Kidney capillary endothelial cell (primary cell): ENCODE measurements around the gene TTBK1.

Source experiments
- DNase-seq: peaks from one replicate; pipeline ENCODE4 v3.0.0-alpha.2; 2018; ENCODE audit warnings: low spot score

Gene TTBK1

DNA sequence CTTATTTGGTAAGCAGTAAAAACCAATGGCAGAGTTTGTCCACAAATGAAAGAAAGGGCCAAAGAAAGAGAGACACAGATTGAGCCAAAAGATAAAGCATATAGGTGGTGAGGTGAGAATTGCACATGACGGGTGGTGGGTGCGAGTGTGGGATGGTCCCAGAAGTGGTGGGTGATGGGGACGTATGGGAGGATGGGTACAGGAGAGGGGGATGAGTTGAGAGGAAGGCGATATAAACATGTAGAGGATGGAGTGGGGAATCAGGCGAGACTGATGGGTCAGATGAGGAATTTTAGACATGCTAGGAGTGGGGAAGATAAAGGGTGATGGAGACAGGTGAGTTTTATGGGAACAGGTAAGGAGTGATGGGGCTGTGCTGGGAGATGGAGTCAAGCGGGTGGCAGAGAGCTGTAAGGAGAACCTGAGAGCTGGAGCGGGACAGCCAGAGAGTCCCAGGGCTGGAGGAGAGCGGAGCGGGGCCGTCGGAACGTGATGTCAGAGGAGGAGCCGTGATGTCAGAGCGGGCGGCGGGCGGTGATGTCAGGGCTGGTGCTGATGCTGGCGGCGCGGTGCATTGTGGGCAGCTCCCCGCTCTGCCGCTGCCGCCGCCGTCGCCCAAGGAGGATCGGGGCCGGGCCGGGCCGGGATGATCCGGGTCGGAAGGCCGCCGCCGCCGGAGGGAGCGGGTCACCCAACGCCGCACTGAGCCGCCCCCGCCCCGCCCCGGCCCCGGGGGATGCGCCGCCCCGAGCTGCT lies at the start of gene TTBK1:
Gene TTBK1 (plus strand): TSS at position 574 of the 756 bp plus-strand sequence. CDS start 3,180 bp downstream, outside the sequence.
- DNase-seq = no peak

DNA sequence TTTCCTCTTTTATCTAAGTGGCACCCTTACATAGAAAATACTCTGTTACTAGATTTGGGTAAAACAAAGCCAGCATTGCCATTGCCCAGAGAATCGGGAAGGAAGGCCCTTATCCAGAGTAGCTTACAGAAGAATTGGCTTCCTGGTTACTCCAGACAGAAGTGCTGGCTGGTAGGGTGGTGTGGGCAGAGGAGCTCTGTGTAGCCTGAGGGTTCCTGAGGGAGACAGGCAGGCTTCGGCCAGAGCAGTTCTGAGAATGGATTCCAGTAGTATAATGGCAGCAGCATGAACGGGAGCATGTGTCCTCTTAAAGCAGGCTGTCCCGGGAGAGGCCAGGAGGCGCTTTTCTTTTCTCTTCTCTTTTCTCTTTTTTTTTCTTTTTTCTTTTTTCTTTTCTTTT lies 49.4 kb upstream of the TTBK1 start:
- DNase-seq = no peak

DNA sequence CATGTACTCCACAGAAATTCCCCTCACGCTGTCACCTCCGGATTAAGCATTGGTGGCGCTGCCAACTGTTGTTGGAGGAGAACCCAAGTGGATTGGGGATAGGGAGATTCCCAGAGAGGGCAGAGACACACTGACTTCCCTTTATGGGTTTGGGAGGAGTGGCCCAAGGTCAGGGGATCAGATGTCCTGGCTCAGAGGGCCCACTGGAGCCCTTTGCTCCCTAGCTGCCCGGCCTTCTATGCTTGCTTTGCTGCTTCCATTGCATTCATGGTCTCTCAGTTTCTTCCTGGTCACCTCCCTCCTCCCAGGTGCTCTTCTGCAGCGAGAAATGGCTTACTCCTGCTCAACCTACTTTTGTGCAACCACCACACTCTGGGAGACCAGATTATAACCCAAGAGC lies 46.9 kb upstream of the TTBK1 start:
- DNase-seq = no peak

- no peak for DNase-seq
Observed at GRCh38 chr6:43199912-43200311, 43.4 kb upstream of the TTBK1 start.

GRCh38 chr6:43200541-43200940 lies 42.7 kb upstream of the TTBK1 start:
- DNase-seq = no peak

- DNase-seq = no peak
Observed at GRCh38 chr6:43202451-43202850, 40.8 kb upstream of the TTBK1 start.

DNA sequence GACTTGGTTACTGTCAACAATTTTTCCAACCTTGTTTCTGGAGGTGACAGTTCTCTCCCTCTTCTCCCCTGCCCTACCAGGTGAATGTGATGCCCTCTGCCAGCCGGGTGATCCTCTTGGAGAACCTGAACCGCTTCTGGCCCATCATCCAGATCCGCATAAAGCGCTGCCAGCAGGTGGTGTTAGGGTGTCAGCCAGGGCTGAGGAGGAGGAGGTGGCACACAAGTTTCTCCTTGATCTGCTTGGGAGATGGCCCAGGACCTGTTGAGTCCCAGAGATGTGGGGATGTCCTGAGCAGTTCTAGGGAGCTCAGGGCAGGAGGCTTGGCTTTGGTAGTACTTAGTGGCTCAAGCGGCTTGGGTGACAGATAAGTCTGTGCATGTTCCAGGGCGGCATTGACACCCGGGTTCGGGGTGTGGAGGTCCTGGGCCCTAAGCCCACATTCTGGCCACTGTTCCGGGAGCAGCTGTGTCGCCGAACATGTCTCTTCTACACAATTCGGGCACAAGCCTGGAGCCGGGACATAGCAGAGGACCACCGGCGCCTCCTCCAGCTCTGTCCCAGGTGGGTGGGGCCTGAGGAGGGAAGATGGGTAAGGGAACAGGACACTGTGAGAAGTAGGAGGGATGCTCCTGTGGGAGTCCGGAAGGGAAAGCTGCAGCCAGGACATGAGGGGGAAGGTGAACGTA lies 40.1 kb upstream of the TTBK1 start:
- no peak for DNase-seq

GRCh38 chr6:43203718-43204095 lies 39.6 kb upstream of the TTBK1 start:
- DNase-seq = no peak

DNA sequence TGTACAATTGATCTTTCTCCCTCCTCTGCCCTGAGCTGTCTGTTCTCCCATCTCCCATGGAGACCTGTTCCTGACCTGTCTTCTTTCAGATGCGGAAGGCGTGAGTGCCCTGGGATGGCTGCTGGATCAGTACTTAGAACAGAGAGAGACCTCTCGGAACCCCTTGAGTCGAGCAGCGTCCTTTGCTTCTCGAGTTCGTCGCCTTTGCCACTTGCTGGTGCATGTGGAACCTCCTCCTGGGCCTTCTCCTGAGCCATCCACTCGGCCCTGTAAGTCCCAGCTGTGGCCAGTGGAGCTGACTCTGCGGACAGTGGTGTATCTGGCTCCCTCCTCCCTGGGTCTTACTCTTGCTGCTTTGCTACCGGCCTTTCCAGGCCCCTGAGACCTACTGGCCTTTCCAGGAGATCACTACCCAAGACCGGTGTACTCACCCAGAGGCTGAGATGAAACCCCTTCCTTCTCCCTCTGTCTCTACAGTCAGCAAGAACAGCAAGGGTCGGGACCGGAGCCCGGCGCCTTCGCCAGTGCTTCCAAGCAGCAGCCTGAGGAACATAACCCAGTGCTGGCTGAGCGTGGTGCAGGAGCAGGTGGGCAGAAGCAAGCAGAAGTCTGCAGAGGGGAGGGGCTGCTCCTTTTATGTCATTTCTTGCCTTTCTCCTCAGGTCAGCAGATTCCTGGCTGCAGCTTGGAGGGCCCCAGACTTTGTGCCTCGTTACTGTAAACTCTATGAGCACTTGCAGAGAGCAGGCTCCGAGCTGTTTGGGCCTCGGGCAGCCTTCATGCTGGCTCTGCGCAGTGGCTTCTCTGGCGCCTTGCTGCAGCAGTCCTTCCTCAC lies 38.8 kb upstream of the TTBK1 start:
- no peak for DNase-seq

- DNase-seq = no peak
Observed at GRCh38 chr6:43205849-43206248, 37.4 kb upstream of the TTBK1 start.

- no peak for DNase-seq
Observed at GRCh38 chr6:43207286-43207685, 36.0 kb upstream of the TTBK1 start.

DNA sequence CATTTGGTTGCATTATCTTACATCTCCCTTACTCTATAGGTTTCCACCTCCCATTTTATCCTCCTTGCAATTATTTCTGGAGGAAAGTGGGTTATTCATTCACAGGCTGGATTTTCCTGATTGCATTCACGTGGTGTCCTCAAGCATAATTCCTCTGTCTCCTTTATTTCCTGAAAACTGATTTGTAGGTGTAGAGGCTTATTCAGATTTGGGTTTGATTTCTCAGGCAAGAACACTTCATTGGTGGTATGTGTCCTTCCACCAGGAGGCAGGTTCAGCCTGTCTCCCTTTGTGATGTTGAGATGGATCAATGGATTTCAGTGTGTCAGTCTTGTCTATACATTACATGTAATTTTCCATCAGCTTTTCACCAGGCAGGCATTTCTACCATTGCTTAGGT lies 31.3 kb upstream of the TTBK1 start:
- DNase-seq = no peak

GRCh38 chr6:43213431-43213830 lies 29.9 kb upstream of the TTBK1 start:
- DNase-seq = no peak

DNA sequence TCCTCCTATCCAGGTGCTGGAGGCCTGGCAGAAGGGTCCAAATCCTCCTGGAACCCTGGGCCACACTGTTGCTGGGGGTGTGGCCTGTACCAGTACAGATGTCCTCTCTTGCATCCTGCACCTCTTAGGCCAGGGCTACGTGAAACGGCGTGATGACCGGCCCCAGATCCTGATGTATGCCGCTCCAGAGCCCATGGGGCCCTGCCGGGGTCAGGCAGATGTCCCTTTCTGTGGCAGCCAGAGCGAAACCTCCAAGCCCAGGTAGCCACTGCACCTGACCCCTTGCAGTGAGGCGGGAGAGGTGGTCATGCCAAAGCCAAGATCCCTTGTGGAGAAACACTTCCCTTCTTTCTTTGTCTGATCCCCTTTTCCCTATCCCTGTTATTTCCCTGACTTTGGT lies 28.2 kb upstream of the TTBK1 start:
- DNase-seq = no peak

- DNase-seq = no peak
Observed at GRCh38 chr6:43216200-43216599, 27.1 kb upstream of the TTBK1 start.

DNA sequence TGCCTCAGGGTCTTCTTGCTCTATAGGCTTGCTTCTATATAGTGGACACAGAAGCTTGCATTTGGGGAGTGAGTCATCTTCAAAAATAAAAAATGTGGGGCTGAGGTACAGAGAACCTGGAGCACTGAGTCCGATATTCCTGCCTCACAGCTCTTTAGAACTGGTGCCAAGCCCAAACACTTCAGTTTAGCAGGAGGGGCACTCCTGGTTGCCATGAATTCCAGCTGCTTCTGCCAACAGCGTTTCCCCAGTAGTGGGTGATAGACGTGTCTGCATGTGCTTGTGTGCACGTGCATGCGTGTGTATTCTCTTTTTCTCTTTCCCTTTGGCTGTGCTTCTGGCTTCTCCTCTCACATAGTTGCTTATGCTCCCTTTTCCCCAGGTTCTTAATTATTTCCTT lies 25.9 kb upstream of the TTBK1 start:
- no peak for DNase-seq

GRCh38 chr6:43219119-43219518 lies 24.2 kb upstream of the TTBK1 start:
- no peak for DNase-seq

GRCh38 chr6:43219814-43220213 lies 23.5 kb upstream of the TTBK1 start:
- no peak for DNase-seq

DNA sequence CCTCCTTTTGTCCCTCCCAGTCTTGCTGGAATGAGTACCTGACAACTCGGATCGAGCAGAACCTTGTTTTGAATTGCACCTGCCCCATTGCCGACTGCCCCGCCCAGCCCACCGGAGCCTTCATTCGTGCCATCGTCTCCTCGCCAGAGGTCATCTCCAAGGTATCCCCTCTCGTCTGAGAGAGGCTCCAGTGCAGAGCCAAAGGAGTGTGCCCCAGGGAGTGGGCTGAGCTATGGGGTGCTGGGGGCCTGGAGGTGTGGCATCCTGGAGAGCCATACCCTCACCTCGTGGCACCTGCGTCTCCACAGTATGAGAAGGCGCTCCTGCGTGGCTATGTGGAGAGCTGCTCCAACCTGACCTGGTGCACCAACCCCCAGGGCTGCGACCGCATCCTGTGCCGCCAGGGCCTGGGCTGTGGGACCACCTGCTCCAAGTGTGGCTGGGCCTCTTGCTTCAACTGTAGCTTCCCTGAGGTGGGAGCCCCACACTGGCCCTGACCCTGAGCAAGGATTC lies 22.8 kb upstream of the TTBK1 start:
- no peak for DNase-seq

DNA sequence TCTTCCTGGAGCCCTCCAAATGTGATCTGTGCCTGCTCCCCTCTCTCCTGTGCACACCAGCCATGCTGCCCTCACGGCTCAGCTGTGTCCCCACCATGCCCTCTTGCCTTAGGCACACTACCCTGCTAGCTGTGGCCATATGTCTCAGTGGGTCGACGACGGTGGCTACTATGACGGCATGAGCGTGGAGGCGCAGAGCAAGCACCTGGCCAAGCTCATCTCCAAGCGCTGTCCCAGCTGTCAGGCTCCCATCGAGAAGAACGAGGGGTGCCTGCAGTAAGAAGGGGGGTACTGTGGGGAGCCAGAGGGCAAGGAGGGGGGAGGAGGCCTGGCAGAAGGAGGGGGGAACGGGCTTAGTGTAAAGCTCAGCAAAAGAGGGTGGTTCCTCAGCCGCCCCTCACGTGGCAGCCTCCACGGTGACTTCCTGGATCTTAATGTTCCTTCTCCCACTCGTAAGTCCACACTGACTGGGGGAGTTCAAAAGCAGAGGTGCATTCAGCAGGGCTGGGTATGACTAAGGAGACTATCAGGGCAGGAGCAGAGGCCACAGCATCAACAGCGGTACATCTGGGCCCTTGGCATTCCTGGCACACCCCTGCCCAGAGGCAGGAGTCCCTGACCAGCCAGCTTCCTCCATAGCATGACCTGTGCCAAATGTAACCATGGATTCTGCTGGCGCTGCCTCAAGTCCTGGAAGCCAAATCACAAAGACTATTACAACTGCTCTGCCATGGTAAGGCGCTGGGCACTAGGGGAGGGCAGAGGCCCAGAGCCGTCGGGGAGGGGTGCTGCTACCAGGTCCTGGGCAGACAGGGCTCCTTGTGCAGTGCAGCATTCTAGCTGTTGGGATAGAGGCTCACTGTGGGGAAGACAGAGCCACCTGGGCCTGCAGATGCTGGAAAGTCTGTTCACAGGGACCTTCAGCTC lies 22.0 kb upstream of the TTBK1 start:
- DNase-seq = no peak

DNA sequence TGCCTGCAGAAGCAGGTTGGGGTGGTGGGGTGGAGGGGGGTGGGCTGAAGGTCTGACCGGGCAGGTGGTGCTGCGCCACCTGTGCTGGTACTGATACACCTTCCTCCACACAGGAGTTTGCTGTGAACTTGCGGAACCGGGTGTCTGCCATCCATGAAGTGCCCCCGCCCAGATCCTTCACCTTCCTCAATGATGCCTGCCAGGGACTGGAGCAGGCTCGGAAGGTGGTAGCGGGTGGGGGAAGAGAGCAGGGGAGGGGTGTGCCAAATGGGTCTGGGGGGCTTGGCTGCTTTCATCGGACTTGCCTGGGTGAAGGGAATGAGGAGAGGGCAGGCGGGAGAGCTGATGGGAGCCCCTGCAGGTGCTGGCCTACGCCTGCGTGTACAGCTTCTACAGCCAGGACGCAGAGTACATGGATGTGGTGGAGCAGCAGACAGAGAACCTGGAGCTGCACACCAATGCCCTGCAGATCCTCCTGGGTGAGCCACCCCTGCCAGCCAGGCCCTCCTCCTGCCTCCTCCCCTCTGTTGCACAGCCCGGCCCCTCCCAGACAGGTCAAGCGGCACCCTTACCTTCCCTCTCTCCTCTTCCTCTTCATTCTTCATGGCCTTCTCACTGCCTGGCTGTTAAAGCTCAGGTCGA lies 20.7 kb upstream of the TTBK1 start:
- DNase-seq = no peak
